ENCODE results near the gene TRIM71.

Gene TRIM71

GRCh38 chr3:32819551-32820348 lies 2.0 kb downstream of the TRIM71 start:
- DNase-seq (ENCODE audit: low read depth, low spot score): peak; percentile 64

DNA sequence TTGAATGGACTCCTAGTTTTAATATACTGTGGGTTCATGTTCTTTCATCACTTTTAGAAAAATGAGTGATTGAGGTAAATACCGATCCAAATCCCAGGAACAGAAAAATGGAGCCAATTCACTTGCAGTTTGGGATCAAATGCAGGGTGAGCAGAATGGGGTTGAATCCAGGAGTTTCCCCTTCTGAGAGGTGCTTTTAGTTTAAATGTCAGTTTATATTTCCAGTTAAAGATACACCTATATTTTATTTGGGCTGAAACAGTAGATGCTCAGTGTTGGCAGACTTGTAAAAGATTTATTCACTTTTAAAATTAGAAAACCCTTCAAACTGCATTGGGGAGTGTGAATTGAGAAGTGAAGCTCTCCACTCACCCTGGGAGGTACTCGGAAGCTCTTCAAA lies 2.6 kb downstream of the TRIM71 start:
- no peak for DNase-seq (ENCODE audit: low read depth, low spot score)

- no peak for DNase-seq (ENCODE audit: low read depth, low spot score)
Measured at GRCh38 chr3:32820971-32821685, 3.3 kb downstream of the TRIM71 start.

DNA sequence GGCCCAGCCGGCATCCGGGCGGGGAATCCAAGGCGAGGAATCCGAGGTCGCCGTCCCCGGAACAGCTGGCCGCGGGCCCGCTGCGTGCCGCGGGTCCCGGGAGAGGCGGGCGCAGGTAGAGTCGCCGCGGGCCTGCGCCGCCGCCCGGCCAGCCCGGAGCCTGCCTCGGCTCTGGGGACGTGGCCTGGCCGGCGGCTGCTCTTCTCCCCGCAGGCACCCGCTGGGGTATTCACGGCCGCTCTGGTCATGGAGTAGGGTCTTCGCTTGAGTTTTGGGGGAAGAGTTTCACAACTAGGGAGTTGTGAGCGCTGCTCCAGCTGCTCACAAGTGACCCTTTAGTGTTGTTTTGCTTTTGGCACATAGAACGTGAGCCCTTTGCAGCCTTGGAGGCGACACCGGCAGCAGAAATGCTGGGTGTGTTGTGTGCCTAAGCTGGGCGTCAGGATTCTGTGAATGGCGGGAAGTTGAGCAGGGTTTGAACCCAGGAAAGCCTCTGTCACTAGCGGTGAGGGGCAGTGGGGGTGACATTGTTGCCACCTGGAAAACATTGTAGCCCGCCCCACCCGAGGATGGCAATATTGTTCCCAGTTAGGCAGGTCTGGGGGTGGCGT lies 4.0 kb downstream of the TRIM71 start:
- DNase-seq (ENCODE audit: low read depth, low spot score): peak; percentile 71

GRCh38 chr3:32822609-32823498 lies 5.1 kb downstream of the TRIM71 start:
- DNase-seq (ENCODE audit: low read depth, low spot score): no peak

- peak; percentile 27 for DNase-seq (ENCODE audit: low read depth, low spot score)
Measured at GRCh38 chr3:32823641-32824184, 5.9 kb downstream of the TRIM71 start.

DNA sequence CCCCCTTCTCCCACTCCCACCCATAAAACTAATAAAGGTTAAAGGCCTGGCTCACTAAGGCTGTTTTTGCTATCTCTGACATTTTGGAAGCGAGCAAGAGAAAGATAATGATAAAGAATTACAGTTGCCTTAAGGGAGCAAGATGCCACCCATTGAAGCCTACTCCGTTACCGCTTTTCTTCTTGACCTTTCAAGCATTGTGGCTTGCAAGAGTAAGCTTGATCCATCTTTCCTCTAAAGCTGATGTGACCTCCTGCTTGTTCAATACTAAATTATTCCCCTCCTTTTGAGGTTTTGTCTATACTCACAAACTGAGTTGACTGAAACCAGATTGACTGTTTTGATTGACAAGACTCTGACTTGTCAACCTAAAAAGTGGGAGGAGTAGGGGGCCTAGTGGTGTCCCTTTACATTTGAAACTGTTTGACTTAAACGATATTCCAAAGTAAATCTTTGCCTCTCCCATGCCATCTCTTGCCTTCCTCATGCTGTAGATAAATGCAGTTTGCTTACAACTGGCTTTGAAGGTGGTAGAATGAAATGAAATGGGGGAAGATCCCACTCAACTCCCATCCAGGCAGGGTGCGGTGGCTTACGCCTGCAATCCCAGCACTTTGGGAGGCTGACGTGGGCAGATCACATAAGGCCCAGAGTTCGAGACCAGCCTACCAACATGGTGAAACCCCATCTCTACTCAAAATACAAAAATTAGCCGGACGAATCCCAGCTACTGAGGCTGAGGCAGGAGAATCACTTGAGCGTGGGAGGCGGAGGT lies 8.0 kb downstream of the TRIM71 start:
- peak; percentile 14 for DNase-seq (ENCODE audit: low read depth, low spot score)

DNA sequence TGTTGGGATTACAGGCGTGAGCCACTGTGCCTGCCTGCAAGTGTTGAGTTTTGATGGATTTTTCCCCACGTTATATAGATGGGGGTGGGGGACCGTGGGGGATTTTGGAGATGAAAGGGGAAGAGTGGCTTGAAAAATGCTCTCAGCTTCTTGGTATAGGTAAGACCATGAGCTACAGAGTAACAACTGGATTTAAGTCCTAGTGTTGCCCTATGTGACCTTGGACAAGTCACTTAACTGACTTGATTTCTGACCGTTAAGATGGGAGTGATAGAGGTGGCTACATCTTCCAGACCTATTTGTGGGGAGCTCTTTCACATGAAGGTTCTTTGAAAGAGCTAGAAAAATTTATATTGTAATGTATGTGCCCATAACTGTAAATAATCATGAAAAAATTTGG lies 13.3 kb downstream of the TRIM71 start:
- DNase-seq (ENCODE audit: low read depth, low spot score): no peak

GRCh38 chr3:32831791-32832190 lies 14.0 kb downstream of the TRIM71 start:
- no peak for DNase-seq (ENCODE audit: low read depth, low spot score)

- DNase-seq (ENCODE audit: low read depth, low spot score): peak; percentile 41
Measured at GRCh38 chr3:32832193-32832592, 14.4 kb downstream of the TRIM71 start.

- DNase-seq (ENCODE audit: low read depth, low spot score): no peak
Measured at GRCh38 chr3:32835049-32835371, 17.2 kb downstream of the TRIM71 start.

- peak; percentile 71 for DNase-seq (ENCODE audit: low read depth, low spot score)
Measured at GRCh38 chr3:32835961-32836360, 18.2 kb downstream of the TRIM71 start.

DNA sequence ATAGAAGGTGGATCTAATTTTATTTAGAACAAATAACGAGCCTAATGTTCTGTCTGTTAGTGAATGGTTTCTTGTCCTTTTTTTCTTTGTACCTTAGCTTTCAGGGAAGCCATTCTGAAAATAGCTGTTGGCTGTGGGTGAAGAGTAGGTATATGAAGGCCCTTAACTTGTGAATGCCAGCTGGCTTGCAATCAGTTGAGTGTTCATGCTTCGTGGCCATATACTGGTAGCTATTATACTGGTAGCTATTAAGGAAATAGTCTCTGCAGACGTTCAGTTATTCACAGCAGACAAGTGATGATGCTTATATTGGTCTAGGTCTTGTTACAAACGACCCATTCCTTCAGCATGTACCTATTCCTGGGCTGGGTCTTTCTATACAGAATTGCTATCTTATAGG lies 18.8 kb downstream of the TRIM71 start:
- DNase-seq (ENCODE audit: low read depth, low spot score): no peak

DNA sequence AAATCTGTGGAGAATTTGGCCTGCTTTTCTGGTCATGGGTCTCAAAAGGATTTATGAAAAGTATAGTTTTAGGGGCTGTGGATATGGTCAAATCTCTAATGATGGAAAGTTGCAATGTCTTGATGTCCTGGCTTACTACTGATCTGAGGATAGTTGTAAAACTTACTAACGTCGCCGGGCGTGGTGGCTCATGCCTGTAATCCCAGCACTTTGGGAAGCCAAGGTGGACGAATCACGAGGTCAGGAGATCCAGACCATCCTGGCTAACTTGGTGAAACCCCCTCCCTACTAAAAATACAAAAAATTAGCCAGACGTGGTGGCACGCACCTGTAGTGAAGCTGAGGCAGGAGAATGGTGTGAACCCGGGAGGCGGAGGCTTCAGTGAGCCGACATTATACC lies 19.6 kb downstream of the TRIM71 start:
- DNase-seq (ENCODE audit: low read depth, low spot score): no peak

GRCh38 chr3:32837789-32838188 lies 20.0 kb downstream of the TRIM71 start:
- peak; percentile 67 for DNase-seq (ENCODE audit: low read depth, low spot score)

DNA sequence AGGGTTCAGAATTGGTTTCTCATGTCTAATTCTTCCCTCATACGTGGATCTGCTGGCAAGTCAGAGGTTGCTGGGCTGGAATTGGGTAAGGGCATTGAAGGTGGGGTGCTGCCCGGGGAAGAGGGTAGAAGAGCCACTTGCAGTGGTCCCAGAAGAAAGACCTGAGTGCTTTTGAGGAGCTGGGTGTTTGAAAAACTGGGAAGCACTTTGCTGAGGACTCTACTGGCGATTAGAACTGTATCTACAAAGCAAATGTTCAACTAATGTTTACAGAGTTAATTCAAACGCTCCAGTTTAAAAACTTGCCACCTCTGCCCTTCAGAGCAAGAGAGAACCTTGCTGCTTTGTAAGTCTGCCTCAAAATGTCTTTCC lies 21.9 kb downstream of the TRIM71 start:
- DNase-seq (ENCODE audit: low read depth, low spot score): no peak

DNA sequence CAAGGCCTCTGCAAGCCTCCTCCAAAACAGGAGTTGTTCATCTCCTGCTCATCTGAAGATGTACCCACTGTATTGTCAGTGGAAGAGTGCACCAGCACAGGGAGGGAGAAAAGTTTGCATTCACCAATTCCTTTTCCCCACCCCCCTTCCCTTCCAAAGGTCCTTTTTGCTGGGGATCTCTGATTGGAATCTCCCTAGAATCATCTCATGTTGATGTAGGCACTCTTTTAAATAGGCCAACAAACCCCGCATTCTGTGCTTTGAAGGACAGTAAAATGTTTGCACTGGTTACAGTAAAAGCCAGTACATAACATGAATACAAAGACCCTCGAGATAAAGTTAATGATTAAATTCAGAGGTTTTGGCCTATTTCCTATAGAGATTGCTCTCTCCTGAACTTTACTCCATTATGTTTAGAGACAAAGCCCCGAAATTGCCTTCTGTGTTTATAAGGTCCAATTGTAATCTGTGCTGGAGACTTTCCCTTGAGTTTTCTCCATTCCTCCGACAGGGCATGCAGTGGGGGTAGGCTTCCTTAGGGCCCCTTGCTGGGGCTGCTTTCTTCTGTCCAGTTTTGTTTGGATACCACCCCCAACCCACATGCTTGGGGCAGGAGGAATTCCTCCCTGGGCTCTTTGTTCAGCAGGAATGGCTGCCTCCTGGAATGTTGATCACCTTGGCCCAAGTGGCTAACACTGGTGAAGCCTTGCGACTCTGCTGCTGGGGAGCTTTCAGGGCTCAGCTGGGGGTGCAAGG lies 22.5 kb downstream of the TRIM71 start:
- peak; percentile 88 for DNase-seq (ENCODE audit: low read depth, low spot score)

DNA sequence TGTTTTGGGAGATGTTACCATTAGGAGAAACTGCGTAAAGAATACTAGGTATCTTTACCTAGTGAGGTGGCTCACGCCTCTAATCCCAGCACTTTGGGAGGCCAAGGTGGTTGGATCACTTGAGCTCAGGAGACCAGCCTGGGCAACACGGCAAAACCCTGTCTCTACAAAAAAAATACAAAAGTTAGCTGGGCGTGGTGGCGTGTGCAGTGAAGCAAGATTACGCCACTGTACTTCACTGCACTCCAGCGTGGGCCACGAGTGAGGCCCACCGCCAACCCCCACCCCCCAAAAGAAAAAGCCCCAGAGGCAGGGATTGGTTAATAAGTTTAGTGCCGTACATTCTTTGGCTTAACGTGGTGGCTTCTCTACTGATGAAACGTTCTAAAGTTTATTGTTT lies 23.5 kb downstream of the TRIM71 start:
- DNase-seq (ENCODE audit: low read depth, low spot score): no peak

DNA sequence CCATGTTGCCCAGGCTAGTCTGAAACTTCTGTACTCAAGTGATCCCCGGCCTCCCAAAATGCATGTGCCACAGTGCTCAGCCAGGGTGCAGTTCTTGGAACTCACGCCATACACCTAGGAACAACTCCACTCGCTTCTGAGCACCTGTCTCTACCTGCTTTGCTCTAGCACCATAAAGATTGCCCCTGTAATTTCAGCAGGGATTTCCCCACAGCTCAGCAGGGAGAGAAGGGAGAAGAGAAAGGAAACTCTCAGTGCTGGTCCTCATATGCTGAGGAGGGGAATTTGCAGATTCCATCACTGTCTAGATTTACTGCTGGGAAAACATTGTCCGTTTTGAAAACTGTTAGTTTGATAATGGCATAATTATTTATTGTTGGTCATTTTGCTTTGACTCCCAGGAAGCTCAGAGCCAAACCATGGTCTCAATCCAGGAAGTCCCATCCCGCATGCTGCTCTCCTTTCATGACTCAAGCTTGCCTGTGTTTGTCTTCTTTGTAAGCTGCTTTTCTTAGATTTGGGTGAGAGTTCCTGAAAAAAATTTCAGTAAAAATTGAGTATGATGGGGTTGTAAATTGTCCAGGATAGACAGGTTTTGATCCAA lies 24.2 kb downstream of the TRIM71 start:
- no peak for DNase-seq (ENCODE audit: low read depth, low spot score)

DNA sequence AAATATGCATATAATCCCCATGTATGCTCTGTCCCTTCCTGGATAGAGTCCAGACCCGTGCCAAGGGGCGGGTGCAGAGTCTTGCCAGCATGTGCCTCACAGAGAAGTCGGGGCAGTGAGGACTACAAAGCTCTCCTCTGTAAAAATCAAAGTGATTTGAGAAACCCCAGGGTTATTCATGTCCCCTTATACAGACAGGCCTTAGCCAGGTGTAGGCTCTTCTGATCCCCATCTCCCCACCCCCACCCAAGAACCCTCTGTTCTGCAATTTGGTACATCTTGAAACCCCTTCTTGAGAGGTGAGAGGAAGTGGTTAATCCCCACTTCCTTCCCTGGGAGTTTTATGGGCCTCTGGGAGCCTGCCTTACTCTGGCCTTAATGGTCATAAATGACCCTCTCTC lies 24.7 kb downstream of the TRIM71 start:
- DNase-seq (ENCODE audit: low read depth, low spot score): no peak

All from ELF-1 (cell line).